GM18517 (cell line): ENCODE measurements around the gene ZNRF4.
"Not testable (repeated sequence)": the region's sequence is repeated elsewhere in the genome, so short reads cannot be mapped to it uniquely, and the experiment has no call there.

ENCODE experiments used
- ATAC-seq: cut with Tn5 transposase; IDR thresholded peaks from one replicate; pipeline ENCODE4 v1.9.1; 2021; ENCODE audit warnings: mild to moderate bottlenecking, moderate library complexity; ENCODE audit not compliant: unreplicated experiment

ZNRF4 gene

DNA sequence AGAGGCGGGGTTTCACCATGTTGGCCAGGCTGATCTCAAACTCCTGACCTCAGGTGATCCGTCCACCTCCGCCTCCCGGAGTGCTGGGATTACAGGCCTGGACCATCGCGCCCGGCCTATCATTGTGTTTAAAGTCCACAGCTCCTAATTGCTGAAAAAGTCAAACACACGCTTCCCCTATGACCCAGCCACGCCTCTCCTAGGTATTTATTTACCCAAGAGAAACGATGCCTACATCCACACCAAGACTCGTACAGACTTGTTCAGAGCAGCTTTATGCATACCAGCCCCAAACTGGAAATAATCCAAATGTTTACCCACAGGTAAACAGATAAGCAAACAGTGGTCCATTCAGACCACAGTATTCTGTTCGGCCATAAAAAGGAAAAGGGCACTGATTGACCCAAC is 15.1 kb downstream of the ZNRF4 start:
- no peak for ATAC-seq

DNA sequence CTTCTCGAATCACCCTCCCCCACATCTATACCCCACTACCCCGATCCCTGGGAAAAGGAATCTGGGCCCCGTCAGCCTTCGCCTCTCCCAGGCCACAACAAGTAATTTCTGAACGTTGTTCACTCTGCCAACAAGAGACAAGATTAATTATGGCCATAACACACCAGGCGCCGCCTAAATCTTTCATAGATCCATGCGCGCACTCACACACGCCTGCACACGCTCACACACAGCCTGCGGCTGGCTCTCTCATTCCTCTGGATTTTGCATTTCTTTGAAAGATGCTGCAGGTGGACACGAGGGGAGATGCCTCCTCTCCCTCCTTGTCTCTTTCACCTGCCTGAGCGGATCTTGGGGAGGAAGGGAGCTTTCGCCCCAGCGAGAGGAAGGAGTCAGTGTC is 17.1 kb downstream of the ZNRF4 start:
- ATAC-seq, result no peak

DNA sequence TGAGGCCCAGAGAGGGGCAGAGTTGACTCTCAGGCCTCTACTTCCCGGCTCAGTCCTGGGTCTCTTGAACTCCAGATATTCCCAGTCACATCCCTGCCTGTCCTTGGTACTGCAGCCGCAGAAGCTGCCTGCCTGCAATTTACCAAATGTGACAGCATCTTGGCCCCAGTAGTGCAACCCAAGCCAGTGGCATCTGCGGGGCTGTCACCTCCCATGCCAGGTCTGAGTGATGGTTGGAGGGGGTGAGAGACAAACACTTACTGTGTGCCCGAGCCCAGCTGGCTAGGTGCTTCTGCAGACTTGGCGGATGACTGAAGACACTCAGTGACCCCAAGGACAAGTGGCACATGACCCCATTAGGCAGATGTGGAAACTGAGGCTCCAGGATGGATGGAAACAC is 18.4 kb downstream of the ZNRF4 start:
- no peak for ATAC-seq

DNA sequence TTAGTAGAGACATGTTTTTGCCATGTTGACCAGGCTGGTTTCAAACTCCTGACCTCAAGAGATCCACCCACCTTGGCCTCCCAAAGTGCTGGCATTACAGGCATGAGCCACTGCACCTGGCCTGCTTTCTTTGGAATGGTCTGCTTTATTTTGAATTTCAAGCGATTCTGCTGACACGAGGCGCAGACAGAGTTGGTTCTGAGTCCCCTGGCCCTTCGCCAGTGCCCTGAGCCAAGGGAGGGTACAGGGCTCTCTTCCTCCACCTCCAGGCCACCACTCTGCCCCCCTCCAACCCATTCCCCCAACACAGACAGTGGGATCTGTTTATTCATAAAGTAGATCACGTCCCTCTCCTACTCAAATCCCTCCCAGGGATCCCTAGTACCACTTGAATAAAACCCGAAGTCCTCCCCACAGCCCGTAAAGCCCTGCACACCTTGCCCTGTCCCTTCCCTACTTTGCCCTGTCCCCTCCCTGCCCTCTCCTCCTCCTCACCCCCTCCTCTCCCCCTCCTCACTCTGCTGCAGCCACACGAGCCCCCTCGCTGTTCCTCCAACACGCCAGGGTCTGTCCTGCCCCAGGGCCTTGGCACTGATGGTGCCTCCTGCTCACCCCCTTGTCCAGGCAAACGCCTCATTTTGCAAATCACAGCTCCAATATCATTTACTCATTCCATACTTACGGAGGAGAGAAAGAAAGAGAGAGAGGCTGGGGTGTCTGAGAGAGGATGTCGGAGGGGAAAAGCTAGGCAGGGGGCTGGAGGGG is 22.4 kb downstream of the ZNRF4 start:
- no peak for ATAC-seq

DNA sequence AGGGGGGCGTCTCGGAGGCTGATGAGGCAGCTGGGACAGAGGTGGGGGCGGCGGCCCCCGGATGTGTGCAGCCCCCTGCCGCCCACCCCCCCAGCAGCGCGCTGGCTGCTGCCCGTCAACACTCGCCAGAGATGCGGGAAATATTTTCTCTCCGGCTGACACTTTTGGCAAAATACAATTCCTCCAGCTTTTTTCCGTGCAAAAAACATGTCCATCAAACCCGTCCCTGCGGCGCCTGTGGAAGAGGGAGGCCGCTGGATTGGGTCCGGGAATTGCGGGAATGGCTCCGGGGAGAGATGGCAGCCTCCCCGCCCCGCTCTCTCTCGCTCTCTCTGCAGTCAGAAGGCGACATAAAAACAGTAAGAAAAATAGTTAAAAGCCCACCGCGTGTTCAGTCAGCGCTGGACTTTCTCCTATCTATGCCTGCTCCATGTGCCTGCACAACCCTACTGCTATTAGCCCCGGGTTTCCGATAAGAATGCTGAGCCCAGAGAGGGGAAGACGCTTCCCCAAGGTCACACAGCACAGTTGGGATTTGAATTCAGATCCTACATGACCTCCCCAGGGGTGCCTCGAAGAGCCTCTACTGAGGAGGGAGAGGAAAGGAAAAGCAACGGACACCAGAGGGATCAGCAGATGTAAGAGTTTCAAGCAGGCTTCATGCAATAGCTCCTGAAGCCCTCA is 23.2 kb downstream of the ZNRF4 start:
- ATAC-seq, result no peak

DNA sequence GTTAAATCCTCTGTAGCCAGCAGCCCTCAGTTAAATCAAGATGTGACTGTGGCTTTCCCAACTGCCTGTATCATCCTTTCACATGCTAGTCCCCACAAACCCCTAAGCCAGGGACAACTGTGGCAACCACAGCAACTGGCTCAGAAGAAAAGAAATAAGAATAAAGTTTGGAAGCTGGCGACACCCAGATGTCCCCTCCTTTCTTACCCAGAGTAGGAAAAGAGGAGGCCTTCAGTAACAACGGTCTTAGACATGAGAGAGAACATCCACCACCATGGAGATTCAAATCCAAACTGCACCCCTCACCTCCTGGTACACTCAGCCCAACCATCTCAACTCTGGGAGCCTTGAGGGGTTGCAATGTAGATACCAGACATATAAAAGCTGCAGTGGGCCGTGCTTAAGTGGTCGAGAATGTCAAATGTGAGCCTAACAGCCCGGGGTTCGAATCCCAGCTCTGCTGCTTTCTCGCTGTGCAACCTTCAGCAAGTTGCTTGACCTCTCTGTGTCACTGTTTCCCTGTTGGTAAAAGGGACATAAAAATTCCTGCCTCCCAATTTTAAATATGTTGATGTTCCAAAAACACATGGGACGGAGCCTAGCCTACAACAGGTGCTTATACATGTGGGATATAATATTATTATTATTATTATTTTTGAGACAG is 23.8 kb downstream of the ZNRF4 start:
- ATAC-seq, result no peak

DNA sequence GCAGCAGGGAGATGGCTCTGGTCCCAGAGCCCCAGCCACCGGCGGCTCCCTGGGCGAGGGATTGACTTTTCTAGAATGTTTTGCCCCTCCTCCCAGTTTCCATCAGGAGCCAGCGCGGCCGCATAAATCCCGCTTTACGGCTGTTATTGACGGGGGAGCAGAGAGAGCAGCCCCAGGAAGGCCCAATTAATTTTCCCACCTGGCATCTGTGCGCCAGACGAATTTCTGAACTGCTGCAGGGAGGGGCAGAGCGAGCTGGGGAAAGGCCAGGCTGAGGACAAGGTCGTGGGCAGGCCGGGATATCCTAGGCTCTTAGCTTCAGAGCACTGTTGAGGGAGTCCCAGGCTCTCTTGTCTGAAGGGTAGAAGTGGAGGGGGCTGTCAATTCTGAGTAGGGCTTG is 24.7 kb downstream of the ZNRF4 start:
- ATAC-seq, result no peak

DNA sequence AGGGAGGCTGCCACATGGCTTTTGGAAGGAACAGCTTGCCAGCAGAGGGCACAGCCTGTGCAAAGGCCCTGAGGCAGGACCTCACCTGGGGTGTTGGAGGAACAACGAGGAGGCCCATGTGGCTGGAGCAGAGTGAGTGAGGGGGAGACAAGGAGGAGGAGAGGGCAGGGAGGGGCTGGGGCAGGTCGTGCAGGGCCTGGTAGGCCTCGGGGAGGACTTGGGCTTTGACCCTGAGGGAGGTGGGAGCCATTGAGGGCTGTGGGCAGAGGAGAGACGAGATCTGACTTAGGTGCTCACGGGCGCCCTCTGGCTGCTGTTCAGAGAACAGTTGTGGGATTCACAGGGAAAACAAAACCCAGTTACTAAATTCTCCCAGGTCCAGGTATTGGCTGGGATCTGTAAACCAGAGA is 25.2 kb downstream of the ZNRF4 start:
- ATAC-seq, result no peak

DNA sequence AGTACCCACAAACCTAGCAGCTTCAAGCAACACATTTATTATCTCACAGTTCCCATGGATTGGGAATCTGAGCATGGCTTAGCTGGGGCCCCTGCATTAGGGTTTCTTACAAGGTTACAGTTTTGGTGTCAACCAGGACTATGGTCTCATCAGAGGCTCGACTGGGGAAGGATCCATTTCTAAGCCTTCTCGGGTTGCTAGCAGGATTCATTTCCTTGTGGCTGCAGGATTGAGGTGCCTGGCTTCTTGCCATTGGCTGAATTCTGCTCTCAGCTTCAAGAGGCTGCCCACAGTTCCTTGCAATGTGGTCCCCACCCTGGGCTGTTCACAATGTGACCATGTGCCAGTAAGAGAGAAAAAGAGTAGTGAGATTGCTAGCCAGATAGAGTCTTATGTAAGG is 26.7 kb downstream of the ZNRF4 start:
- no peak for ATAC-seq

DNA sequence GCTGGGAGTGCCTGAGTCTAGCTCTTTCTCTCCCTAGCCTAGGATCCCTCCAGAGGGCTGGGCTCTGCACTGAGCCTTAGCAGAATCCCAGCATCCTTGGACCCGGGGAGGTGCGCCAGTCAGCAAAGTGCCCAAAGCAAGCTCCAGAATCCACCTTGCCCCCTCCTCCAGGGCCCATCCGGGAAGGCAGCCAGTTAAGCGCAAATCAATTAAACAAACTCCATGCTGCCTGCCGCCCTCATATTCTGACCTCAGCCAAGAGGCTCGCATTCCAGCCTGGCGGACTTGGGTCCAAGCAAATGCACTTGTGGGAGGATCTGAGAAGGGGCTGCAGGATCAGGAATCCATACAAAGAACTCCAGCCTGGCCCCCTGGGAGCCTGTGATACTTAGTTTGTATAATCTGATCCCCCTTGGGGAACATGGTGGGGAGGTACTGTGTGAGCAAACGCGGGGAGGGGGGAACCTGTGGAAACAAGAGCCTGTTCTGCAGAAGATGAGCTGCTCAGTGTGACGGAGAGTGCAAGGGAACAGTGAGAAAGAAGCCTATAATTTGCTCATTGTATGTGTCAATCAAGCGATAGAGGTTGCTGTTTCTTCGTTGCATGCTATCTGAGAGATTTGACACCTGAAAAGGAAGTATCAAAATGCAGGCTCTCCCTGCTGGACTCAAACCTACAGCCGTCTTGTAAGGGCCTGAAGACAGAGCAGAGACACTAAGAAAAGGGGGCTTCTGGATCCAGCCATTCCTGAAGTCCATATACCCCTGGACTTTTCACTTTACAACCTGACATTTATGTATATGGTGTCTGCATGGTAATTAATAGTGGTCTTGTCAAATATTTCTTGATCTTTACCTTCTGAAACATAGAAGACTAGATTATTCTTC is 29.4 kb downstream of the ZNRF4 start:
- ATAC-seq, result no peak

DNA sequence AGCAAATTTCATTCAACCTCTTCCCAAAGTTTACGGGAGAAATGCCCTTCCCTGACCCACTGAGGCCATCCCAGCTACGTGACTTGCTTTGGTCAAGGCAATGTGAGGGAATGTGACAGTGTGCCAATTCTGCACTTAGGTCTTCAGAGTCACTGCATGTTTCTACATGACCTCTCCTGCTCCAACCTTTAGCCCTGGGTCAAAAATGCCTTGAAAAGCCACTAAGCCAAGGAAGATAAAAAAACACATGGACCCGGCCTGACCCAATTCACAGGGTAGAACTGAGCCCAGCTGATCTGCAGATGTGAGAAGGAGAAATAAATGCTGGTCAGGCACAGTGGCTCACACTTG is 30.0 kb downstream of the ZNRF4 start:
- ATAC-seq, result no peak

DNA sequence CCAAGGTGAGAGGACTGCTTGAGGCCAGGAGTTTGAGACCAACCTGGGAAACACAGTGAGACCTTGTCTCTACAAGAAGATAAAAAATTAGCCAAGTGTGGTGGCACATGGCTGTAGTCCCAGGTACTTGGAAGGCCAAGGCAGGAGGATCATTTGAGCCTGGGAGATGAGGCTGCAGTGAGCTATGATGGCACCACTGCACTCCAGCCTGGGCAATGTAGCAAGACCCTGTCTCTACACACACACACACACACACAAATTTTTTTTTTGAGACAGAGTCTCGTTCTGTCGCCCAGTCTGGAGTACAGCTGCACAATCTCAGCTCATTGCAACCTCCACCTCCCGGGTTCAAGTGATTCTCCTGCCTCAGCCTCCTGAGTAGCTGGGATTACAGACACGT is 30.4 kb downstream of the ZNRF4 start:
- ATAC-seq, result not testable (repeated sequence)

DNA sequence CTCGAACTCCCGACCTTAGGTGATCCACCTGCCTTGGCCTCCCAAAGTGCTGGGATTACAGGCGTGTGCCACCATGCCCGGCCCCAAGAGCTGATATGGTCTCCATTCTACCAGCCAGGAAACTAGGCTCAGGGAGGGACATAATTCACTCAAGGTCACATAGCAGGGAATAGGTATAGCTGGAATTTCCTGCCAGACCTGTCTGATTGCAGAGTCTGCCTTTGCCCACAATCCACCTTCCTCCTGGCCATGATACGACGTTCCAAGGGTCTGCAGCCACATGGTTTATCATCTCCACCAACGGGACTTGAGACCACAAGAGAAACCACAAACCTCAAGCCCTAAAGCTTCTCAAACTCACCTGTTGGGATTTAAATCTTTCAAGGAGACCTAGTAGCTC is 32.0 kb downstream of the ZNRF4 start:
- no peak for ATAC-seq

DNA sequence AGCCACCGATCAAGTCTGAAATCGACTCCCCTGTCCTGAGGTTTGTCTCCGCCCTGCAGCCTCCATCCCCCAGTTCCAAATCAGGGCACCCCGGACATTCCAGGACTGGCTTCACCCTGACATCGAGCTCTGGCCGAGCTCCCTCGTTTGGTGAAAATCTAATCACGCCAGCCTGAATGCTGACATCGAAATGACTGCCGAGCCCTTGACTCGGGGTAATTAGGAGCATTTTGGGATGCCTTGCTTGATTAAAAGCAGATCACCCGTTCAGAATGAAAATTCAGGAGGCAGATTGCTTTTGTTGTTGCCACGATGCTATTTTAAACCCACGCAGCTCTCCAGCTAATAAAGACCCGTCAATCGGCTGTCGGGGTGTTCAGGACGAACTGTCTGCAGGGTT is 34.3 kb downstream of the ZNRF4 start:
- no peak for ATAC-seq

DNA sequence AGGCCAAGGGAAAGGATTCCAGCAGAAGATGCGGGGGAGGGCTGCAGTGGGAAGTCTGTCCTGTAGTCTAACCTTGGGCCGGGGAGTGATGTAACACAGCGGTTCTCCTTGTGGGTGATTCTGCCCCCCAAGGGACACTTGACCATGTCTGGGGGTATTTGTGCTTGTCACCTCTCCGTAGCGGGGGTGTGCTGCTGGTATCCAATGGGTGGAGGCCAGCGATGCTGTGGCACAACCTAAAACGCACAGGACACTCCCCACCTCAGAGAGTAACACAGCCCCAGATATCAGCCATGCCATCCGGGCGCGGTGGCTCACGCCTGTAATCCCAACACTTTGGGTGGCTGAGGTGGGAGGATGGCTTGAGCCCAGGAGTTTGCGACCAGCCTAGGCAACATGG is 36.3 kb downstream of the ZNRF4 start:
- ATAC-seq, result no peak

DNA sequence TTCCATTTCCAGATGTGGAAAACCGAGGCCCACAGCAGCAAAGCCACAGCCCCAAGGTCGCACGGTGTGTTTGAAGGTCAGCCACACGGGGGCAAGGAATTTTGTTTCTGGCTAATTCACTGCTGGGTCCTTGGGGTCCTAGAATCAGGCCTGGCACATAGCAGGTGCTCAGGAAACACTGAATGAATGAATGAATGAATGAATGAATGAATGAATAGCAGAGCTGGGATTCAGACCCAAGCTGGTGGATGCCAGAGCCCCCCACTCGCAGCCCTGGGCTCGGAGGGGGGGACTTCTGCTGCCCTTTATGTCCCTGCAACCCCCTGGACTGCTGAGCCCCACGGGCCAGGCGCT is 37.0 kb downstream of the ZNRF4 start:
- no peak for ATAC-seq

DNA sequence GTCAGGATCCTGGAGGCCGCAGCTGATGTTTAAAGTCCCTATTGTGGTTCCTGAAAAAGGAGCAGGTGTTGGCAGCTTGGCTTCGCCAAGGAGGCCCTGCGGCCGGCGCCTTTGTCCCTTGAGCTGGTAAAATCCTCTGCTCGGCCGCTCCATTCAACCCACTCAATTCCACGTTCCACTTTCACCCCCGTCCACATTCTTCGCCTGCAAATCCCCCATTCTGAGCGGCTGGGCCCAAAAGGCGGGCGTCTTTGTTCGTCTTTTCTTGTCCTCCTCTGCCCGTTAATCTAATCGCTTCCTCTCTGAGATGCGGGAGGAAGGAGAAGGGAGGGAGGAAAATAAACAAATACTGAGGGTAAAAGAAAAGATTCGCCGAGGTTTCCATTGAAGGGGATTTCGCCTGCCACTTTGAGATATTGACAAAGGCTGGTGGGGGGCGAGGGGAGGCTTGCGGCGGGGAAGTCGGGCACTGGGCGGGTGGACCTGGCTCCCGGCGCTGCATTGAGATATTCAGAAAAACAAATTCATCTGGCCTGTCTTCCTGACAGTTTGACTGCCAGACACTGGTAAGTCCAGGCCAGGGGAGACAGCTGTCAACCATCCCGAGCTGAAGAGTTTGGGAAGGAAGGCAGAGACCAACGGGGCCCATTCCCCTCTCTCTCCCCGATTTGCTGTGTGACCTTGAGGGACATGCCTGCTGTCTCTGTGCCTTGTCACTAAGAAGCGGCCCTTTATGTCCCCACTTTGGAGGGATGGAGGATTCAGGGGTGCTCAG is 37.6 kb downstream of the ZNRF4 start:
- no peak for ATAC-seq

DNA sequence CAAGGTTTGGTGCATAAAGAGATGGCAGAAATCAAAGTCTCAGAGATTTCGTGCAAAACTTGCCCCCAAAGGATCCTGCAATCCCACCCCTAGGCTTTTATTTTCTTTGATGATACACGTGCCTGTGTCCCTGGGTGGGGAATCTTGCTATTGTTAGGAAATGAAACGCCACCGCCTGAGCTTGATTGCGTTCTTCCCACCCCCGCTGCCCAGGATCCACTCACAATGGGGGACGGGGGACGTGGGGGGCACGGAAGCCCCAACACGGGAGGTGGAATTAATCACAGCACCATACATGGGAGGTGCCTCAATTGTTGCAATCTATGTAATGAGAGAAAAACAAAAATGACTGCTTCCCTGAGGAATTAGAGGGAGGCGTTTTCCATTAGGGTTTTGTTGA is 39.6 kb downstream of the ZNRF4 start:
- no peak for ATAC-seq

DNA sequence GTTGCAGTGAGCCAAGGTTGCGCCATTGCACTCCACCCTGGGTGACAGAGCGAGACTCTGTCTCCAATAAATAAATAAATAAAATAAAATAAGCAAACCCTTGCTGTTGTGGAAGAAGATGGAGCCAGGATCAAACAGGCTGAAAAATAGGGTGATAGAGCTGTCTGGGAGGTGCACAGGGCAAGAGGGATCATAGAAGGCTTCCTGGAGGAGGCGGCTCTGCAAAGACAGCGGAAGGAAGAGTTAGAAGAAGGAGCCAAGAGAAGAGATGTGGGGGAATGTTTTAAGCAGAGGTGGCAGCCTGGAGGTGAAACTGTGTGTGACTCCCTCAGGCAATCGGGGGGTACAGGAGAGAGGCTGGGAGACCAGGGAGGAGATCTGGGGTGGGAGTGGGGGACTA is 40.6 kb downstream of the ZNRF4 start:
- ATAC-seq, result no peak

DNA sequence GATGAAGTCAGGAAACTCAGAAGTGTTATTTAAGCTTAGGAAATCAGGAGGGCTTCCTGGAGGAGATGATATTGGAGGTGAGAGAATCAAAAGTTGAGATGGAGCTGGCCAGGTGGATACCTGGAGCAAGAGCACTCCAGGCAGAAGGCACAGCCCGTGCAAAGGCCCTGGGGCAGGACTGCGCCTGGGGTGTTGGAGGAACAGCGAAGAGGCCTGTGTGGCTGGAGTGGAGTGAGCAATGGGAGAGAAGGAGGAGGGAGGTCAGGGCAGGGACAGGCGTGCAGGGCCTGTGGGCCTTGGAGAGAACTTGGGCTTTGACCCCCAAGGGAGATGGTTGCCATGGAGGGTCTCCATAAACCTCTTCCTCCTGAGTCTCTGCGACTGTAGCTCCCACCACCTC is 42.1 kb downstream of the ZNRF4 start:
- ATAC-seq, result no peak
